B cell (primary cell): Measurements from ENCODE around the gene KLHL30. TPM values are rescaled to one million over a fixed set of nuclear protein-coding genes. Genes with fewer than 3 reads are reported as not detected.
A peak's percentile ranks its signal among the peaks of the same experiment; 100 is the strongest.

Experiments
- ATAC-seq: fragments of 200-7000 bp; cut with Tn5 transposase; one replicate; pipeline ENCODE4 v1.10.0; 2021; ENCODE audit warnings: low read depth, mild to moderate bottlenecking, moderate number of reproducible peaks, moderate library complexity
- CTCF ChIA-PET: fragments of 350-600 bp; sonication (Branson Sonifier 250); formaldehyde crosslinking; loops from one replicate; lab custom pipeline; 2021; ENCODE audit warnings: antibody characterized with exemption, inconsistent platforms; lab: Charles Lee
- POLR2A ChIA-PET: fragments of 350-600 bp; sonication (Branson Sonifier 250); formaldehyde crosslinking; loops from one replicate; lab custom pipeline; 2021; ENCODE audit warnings: antibody characterized with exemption; lab: Charles Lee
- DNase-seq: peaks from one replicate; pipeline ENCODE4 v3.0.0; 2013
- H2AFZ ChIP-seq: 2 replicates; pipeline ENCODE4 v1.6.1; 2012; ENCODE audit warnings: mild to moderate bottlenecking, low read depth, low read length; ENCODE audit not compliant: insufficient read depth, poor library complexity, severe bottlenecking
- H3K27ac ChIP-seq, 2 donors: 1 replicate in 1 of 2; 2 replicates in 1 of 2; pipeline ENCODE4 v1.5.1; 2012 to 2013; ENCODE audit warnings: low read length in 2 of 2, mild to moderate bottlenecking in 2 of 2, moderate library complexity in 1 of 2
- H3K27me3 ChIP-seq, 4 experiments: fragments of 200-600 bp in 1 of 4; sonication (generic) in 1 of 4; replicated peaks in 1 of 4; 1 replicate in 2 of 4; 2 replicates in 2 of 4; pipeline versions ENCODE4 v1.6.1 to v1.7.0; 2013 to 2016; ENCODE audit warnings: low read length in 3 of 4, mild to moderate bottlenecking in 2 of 4, mixed read lengths in 1 of 4, moderate library complexity in 1 of 4; ENCODE audit not compliant: insufficient read depth in 4 of 4, control insufficient read depth in 3 of 4; ENCODE audit errors: control extremely low read depth in 1 of 4
- H3K36me3 ChIP-seq, 2 experiments: replicated peaks in 1 of 2; 1 replicate in 1 of 2; 2 replicates in 1 of 2; pipeline versions ENCODE4 v1.6.1 to v1.7.1; 2013; ENCODE audit warnings: low read length in 1 of 2; ENCODE audit not compliant: insufficient read depth in 2 of 2, control insufficient read depth in 1 of 2; ENCODE audit errors: control extremely low read depth in 1 of 2, extremely low read depth in 1 of 2
- H3K4me1 ChIP-seq, 2 donors: fragments of 200-600 bp in 1 of 2; sonication (generic) in 1 of 2; 1 replicate in 1 of 2; 2 replicates in 1 of 2; pipeline versions ENCODE4 v1.5.1 to v1.6.1; 2013 to 2017; ENCODE audit warnings: low read length in 2 of 2; ENCODE audit not compliant: control insufficient read depth in 2 of 2, insufficient read depth in 2 of 2
- H3K4me2 ChIP-seq: replicated peaks from 2 replicates; pipeline ENCODE3; 2012; ENCODE audit warnings: mild to moderate bottlenecking, low read depth, low read length; ENCODE audit not compliant: poor library complexity, severe bottlenecking
- H3K4me3 ChIP-seq, 5 experiments: fragments of 200-600 bp in 1 of 5; sonication (generic) in 1 of 5; 1 replicate in 3 of 5; 2 replicates in 2 of 5; pipeline versions ENCODE4 v1.5.1 to v1.7.0; 2011 to 2016; ENCODE audit warnings: low read length in 4 of 5, mild to moderate bottlenecking in 4 of 5, low read depth in 2 of 5, control low read depth in 1 of 5, moderate library complexity in 1 of 5; ENCODE audit not compliant: insufficient read depth in 1 of 5; ENCODE audit errors: control extremely low read depth in 1 of 5, extremely low read depth in 1 of 5
- H3K79me2 ChIP-seq: fragments of 200-600 bp; sonication (generic); one replicate; pipeline ENCODE4 v1.6.0; 2016; ENCODE audit warnings: low read length; ENCODE audit not compliant: control insufficient read depth, insufficient read depth
- H3K9ac ChIP-seq: fragments of 200-600 bp; sonication (generic); 2 replicates; pipeline ENCODE4 v1.6.1; 2017; ENCODE audit warnings: mild to moderate bottlenecking, low read length, moderate library complexity
- H3K9me3 ChIP-seq, 3 donors: one replicate each; pipeline versions ENCODE4 v1.6.1 to v1.7.1; 2013; ENCODE audit warnings: low read length in 2 of 3; ENCODE audit not compliant: control insufficient read depth in 2 of 3, insufficient read depth in 1 of 3; ENCODE audit errors: control extremely low read depth in 1 of 3
- H4K20me1 ChIP-seq: 2 replicates; pipeline ENCODE4 v1.6.0; 2012; ENCODE audit warnings: mild to moderate bottlenecking, low read length; ENCODE audit not compliant: insufficient read depth, control insufficient read depth, poor library complexity, severe bottlenecking
- H3K27ac Mint-ChIP-seq: one replicate; pipeline ENCODE4 v1.8.0; 2021; ENCODE audit warnings: mixed read lengths
- H3K27me3 Mint-ChIP-seq: one replicate; pipeline ENCODE4 v1.8.0; 2021; ENCODE audit warnings: mixed read lengths
- H3K4me1 Mint-ChIP-seq: one replicate; pipeline ENCODE4 v1.8.0; 2021; ENCODE audit warnings: mixed read lengths
- H3K4me3 Mint-ChIP-seq: one replicate; pipeline ENCODE4 v1.8.0; 2021; ENCODE audit warnings: mixed read lengths
- H3K9me3 Mint-ChIP-seq: one replicate; pipeline ENCODE4 v1.8.0; 2022; ENCODE audit warnings: mixed read lengths; ENCODE audit not compliant: insufficient read depth
- EZH2 ChIP-seq: IDR thresholded peaks from 2 replicates; pipeline ENCODE4 v1.6.1; 2012; ENCODE audit warnings: borderline replicate concordance, low read depth, mild to moderate bottlenecking, moderate library complexity, low read length; ENCODE audit not compliant: insufficient read depth, poor library complexity, severe bottlenecking
- WGBS: methylation state at CpG from one replicate; pipeline ENCODE4 v1.1.5; 2013; ENCODE audit warnings: missing lambda C conversion rate; ENCODE audit not compliant: insufficient coverage; 5-methylcytosine and 5-hydroxymethylcytosine counted together
- intact Hi-C: fragments of 100-400 bp; cut with micrococcal nuclease; formaldehyde crosslinking; loops from one replicate; pipeline ENCODE4 v1.10.0; 2022
- polyA plus RNA-seq: library from polyadenylated mRNA; depleted of rRNA; stranded (reverse); fragments of >200 nt; gene quantifications from 2 replicates; pipeline ENCODE4 v1.2.3, GENCODE V29; 2012
- total RNA-seq, 2 donors: library from RNA; stranded (reverse); fragments of 120-200 nt in 1 of 2; gene quantifications; 1 replicate in 1 of 2; 2 replicates in 1 of 2; pipeline versions ENCODE4 v1.2.3 to v1.2.4, GENCODE V29; 2013 to 2022
- TF ChIP-seq, protein P1 (sequence below): fragments of 200-600 bp; IDR thresholded peaks from one replicate; pipeline ENCODE4 v1.8.0; 2022; ENCODE audit warnings: antibody characterized with exemption, mild to moderate bottlenecking

Gene KLHL30
- total and polyA plus RNA-seq, 2 donors (not counting 1 experiment from before 2014, with no cell fraction given): not detected

GRCh38 chr2:238098901-238099713, 39.4 kb upstream of the KLHL30 start:
- Mint-ChIP-seq H3K27ac (peak overlapping the region; percentile 88), H3K27me3 (no peaks in the 10 kb centered on the region), H3K4me3 (peak overlapping the region; percentile 84), H3K9me3 (no peaks in the 10 kb centered on the region), H3K4me1 (peaks cover 18% of the 10 kb centered on the region)
- DNase-seq: no peak
- Histone ChIP-seq H3K79me2 (no peaks in the 10 kb centered on the region), H3K27me3 (no peaks in the 10 kb centered on the region), H3K27ac (no peak overlapping the region), H3K4me2 (peak overlapping the region; percentile 64), H3K4me1 (peaks cover 15 to 22% of the 10 kb centered on the region in 2 donors), H3K9ac (peak overlapping the region; percentile 31), H3K36me3 (no peaks in the 10 kb centered on the region), H3K4me3 (peak overlapping the region in 2 of 5 experiments; percentile 26 to 41), H2AFZ (peak overlapping the region; percentile 34), H3K9me3 (no peaks in the 10 kb centered on the region), H4K20me1 (no peaks in the 10 kb centered on the region)
- CTCF ChIA-PET: interaction anchor here (1.0 to 1.2 kb wide), 3 partner anchors 10 to 41 kb away, joined by 3 to 5 read pairs (median 4); no protein-coding TSS in a partner anchor
- TF ChIP-seq, protein P1, sequence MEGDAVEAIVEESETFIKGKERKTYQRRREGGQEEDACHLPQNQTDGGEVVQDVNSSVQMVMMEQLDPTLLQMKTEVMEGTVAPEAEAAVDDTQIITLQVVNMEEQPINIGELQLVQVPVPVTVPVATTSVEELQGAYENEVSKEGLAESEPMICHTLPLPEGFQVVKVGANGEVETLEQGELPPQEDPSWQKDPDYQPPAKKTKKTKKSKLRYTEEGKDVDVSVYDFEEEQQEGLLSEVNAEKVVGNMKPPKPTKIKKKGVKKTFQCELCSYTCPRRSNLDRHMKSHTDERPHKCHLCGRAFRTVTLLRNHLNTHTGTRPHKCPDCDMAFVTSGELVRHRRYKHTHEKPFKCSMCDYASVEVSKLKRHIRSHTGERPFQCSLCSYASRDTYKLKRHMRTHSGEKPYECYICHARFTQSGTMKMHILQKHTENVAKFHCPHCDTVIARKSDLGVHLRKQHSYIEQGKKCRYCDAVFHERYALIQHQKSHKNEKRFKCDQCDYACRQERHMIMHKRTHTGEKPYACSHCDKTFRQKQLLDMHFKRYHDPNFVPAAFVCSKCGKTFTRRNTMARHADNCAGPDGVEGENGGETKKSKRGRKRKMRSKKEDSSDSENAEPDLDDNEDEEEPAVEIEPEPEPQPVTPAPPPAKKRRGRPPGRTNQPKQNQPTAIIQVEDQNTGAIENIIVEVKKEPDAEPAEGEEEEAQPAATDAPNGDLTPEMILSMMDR: no peak
- TF ChIP-seq EZH2: no peak
- POLR2A ChIA-PET: interaction anchor here (1.0 to 1.4 kb wide), 2 partner anchors 9 to 10 kb away, joined by 4 read pairs; no protein-coding TSS in a partner anchor
- intact Hi-C loops: loop anchor here (1.0 to 2.0 kb wide), 4 partner anchors 8 to 190 kb away; partner anchors contain the start of genes PER2 and UBE2F
- 25% methylated on average over 15 of the region's 17 CpGs for WGBS
- peak; percentile 37 for ATAC-seq

- H3K9me3 Mint-ChIP-seq: no peaks in the 10 kb centered on the region
- H3K4me3 ChIP-seq: peak overlapping the region in 1 of 5 experiments; percentile 7
- H3K27me3 ChIP-seq: no peaks in the 10 kb centered on the region
- no peak overlapping the region for H3K4me3 Mint-ChIP-seq
- H3K36me3 ChIP-seq: no peaks in the 10 kb centered on the region
- POLR2A ChIA-PET: interaction anchor here (1.1 kb wide), 1 partner anchor 9 kb away, joined by 3 read pairs; no protein-coding TSS in a partner anchor
- H3K4me1 ChIP-seq: peaks cover 15 to 22% of the 10 kb centered on the region in 2 donors
- no peak overlapping the region for H3K27ac ChIP-seq
- no peak overlapping the region for H3K9ac ChIP-seq
- no peaks in the 10 kb centered on the region for H4K20me1 ChIP-seq
- CTCF ChIA-PET: interaction anchor here (1.0 to 1.2 kb wide), 2 partner anchors 9 to 12 kb away, joined by 4 to 5 read pairs; no protein-coding TSS in a partner anchor
- no peak overlapping the region for H3K27ac Mint-ChIP-seq
- no peaks in the 10 kb centered on the region for H3K27me3 Mint-ChIP-seq
- 77% methylated on average over 8 of the region's 10 CpGs for WGBS
- H2AFZ ChIP-seq: no peak overlapping the region
- H3K4me1 Mint-ChIP-seq: peaks cover 18% of the 10 kb centered on the region
- DNase-seq (no peak), ATAC-seq (no peak)
- TF ChIP-seq, protein P1: no peak
- TF ChIP-seq EZH2: no peak
- peak overlapping the region; percentile 64 for H3K4me2 ChIP-seq
- intact Hi-C loops: loop anchor here (2.0 kb wide), 2 partner anchors 133 to 189 kb away; partner anchors contain the start of genes PER2 and UBE2F
- no peaks in the 10 kb centered on the region for H3K79me2 ChIP-seq
- H3K9me3 ChIP-seq: no peaks in the 10 kb centered on the region
These were observed 38.8 kb upstream of the KLHL30 start for GRCh38 chr2:238099714-238100048.
